ENCODE results near the gene OPA1.

OPA1 gene

GRCh38 chr3:193573403-193574191 lies 19.4 kb upstream of the OPA1 start:
- Histone ChIP-seq H3K9me3 (ENCODE audit: severe bottlenecking) (no peaks in the 10 kb centered on the region), H3K27me3 (ENCODE audit: insufficient read depth, low read depth, severe bottlenecking) (no peaks in the 10 kb centered on the region), H3K4me3 (ENCODE audit: low read depth, low read length) (no peak overlapping the region), H3K27ac (no peak overlapping the region), H3K36me3 (no peaks in the 10 kb centered on the region)
- no peak for TF ChIP-seq CTCF (IDR thresholded peaks at IDR 0.05; ENCODE audit: low read depth, low read length)
- DNase-seq, result no peak

GRCh38 chr3:193574488-193575070 lies 18.4 kb upstream of the OPA1 start:
- H3K36me3 ChIP-seq, result no peaks in the 10 kb centered on the region
- no peak for TF ChIP-seq CTCF (IDR thresholded peaks at IDR 0.05; ENCODE audit: low read depth, low read length)
- no peak overlapping the region for H3K4me3 ChIP-seq (ENCODE audit: low read depth, low read length)
- no peaks in the 10 kb centered on the region for H3K9me3 ChIP-seq (ENCODE audit: severe bottlenecking)
- no peak for DNase-seq
- H3K27me3 ChIP-seq (ENCODE audit: insufficient read depth, low read depth, severe bottlenecking), result no peaks in the 10 kb centered on the region
- H3K27ac ChIP-seq, result no peak overlapping the region

GRCh38 chr3:193585530-193585929 lies 7.5 kb upstream of the OPA1 start:
- H3K27me3 ChIP-seq (ENCODE audit: insufficient read depth, low read depth, severe bottlenecking), result no peaks in the 10 kb centered on the region
- no peak for TF ChIP-seq CTCF (IDR thresholded peaks at IDR 0.05; ENCODE audit: low read depth, low read length)
- H3K9me3 ChIP-seq (ENCODE audit: severe bottlenecking), result no peaks in the 10 kb centered on the region
- no peak for DNase-seq
- no peak overlapping the region for H3K4me3 ChIP-seq (ENCODE audit: low read depth, low read length)
- no peaks in the 10 kb centered on the region for H3K36me3 ChIP-seq
- H3K27ac ChIP-seq, result no peak overlapping the region

- Histone ChIP-seq H3K36me3 (no peaks in the 10 kb centered on the region), H3K4me3 (ENCODE audit: low read depth, low read length) (no peak overlapping the region), H3K27ac (no peak overlapping the region), H3K27me3 (ENCODE audit: insufficient read depth, low read depth, severe bottlenecking) (no peaks in the 10 kb centered on the region), H3K9me3 (ENCODE audit: severe bottlenecking) (no peaks in the 10 kb centered on the region)
- TF ChIP-seq CTCF (IDR thresholded peaks at IDR 0.05; ENCODE audit: low read depth, low read length), result no peak
- no peak for DNase-seq
Measured at GRCh38 chr3:193586526-193586925, 6.5 kb upstream of the OPA1 start.

GRCh38 chr3:193589129-193589528 lies 3.9 kb upstream of the OPA1 start:
- Histone ChIP-seq H3K27ac (no peak overlapping the region), H3K36me3 (no peaks in the 10 kb centered on the region), H3K4me3 (ENCODE audit: low read depth, low read length) (no peak overlapping the region), H3K9me3 (ENCODE audit: severe bottlenecking) (no peaks in the 10 kb centered on the region), H3K27me3 (ENCODE audit: insufficient read depth, low read depth, severe bottlenecking) (no peaks in the 10 kb centered on the region)
- DNase-seq, result no peak
- no peak for TF ChIP-seq CTCF (IDR thresholded peaks at IDR 0.05; ENCODE audit: low read depth, low read length)

All from WERI-Rb-1 (cell line).